SK-N-SH (cell line): ENCODE measurements around the gene KNDC1. TPM values are rescaled to one million over a fixed set of nuclear protein-coding genes. Genes with fewer than 3 reads are reported as not detected.

Source experiments
- CTCF ChIA-PET: fragments of 300-600, 350-600 bp; formaldehyde crosslinking; extraction: SDS; loops from one replicate; lab custom pipeline; 2021; lab: Yijun Ruan, JAX
- POLR2A ChIA-PET: fragments of 350-600 bp; sonication (Branson Sonifier 250); formaldehyde crosslinking; extraction: SDS; loops from one replicate; lab custom pipeline; 2020; ENCODE audit warnings: antibody characterized with exemption, inconsistent platforms; lab: Yijun Ruan, JAX
- DNase-seq: peaks from one replicate; pipeline ENCODE4 v3.0.0; 2012
- H2AFZ ChIP-seq: fragments of 200-600 bp; sonication (generic); 2 replicates; pipeline ENCODE4 v1.8.1; 2016; ENCODE audit warnings: antibody characterized with exemption, mild to moderate bottlenecking, low read depth
- H3F3A ChIP-seq: fragments of 200-600 bp; sonication (generic); replicated peaks from 2 replicates; pipeline ENCODE3; 2016; ENCODE audit warnings: antibody characterized with exemption, mild to moderate bottlenecking; ENCODE audit not compliant: insufficient read depth
- H3K27ac ChIP-seq, 2 experiments: fragments of 200-500 bp in 1 of 2; fragments of 200-600 bp in 1 of 2; sonication (Bioruptor generic) in 1 of 2; sonication (generic), shearing (Covaris generic) in 1 of 2; 2 replicates each; pipeline versions ENCODE4 v1.5.1 to v1.6.1; 2014 to 2016; ENCODE audit warnings: low read depth in 2 of 2, inconsistent platforms in 1 of 2, low read length in 1 of 2, mild to moderate bottlenecking in 1 of 2, mixed read lengths in 1 of 2
- H3K27me3 ChIP-seq: fragments of 200-600 bp; sonication (generic), shearing (Covaris generic); 2 replicates; pipeline ENCODE4 v1.6.1; 2016; ENCODE audit warnings: mixed run types; ENCODE audit not compliant: insufficient read depth
- H3K36me3 ChIP-seq, 2 experiments: fragments of 200-500 bp in 1 of 2; fragments of 200-600 bp in 1 of 2; sonication (Bioruptor generic) in 1 of 2; sonication (generic) in 1 of 2; replicated peaks in 1 of 2; 2 replicates each; pipeline versions ENCODE3 to v1.5.1; 2014 to 2016; ENCODE audit warnings: low read length in 1 of 2, mild to moderate bottlenecking in 1 of 2; ENCODE audit not compliant: insufficient read depth in 2 of 2, control insufficient read depth in 1 of 2
- H3K4me1 ChIP-seq, 2 experiments: fragments of 200-500 bp in 1 of 2; fragments of 200-600 bp in 1 of 2; sonication (Bioruptor generic) in 1 of 2; sonication (generic), shearing (Covaris generic) in 1 of 2; 2 replicates each; pipeline versions ENCODE4 v1.5.1 to v1.6.1; 2014 to 2016; ENCODE audit warnings: low read depth in 1 of 2, low read length in 1 of 2, mixed run types in 1 of 2; ENCODE audit not compliant: insufficient read depth in 2 of 2, control insufficient read depth in 1 of 2
- H3K4me2 ChIP-seq: fragments of 200-600 bp; sonication (generic), shearing (Covaris generic); 2 replicates; pipeline ENCODE4 v1.6.1; 2017; ENCODE audit warnings: mixed run types
- H3K4me3 ChIP-seq, 2 experiments: fragments of 200-500 bp in 1 of 2; fragments of 200-600 bp in 1 of 2; sonication (Bioruptor generic) in 1 of 2; sonication (generic), shearing (Covaris generic) in 1 of 2; 2 replicates each; pipeline versions ENCODE4 v1.5.1 to v1.8.1; 2014 to 2016; ENCODE audit warnings: low read depth in 2 of 2, inconsistent platforms in 1 of 2, low read length in 1 of 2, mild to moderate bottlenecking in 1 of 2, mixed read lengths in 1 of 2, moderate library complexity in 1 of 2
- H3K79me2 ChIP-seq: fragments of 200-600 bp; sonication (generic); 2 replicates; pipeline ENCODE4 v1.8.1; 2017; ENCODE audit warnings: mild to moderate bottlenecking; ENCODE audit not compliant: insufficient read depth
- H3K9ac ChIP-seq: fragments of 200-600 bp; sonication (generic); 2 replicates; pipeline ENCODE4 v1.6.1; 2017; ENCODE audit warnings: mixed run types
- H3K9me2 ChIP-seq: fragments of 200-600 bp; sonication (generic); 2 replicates; pipeline ENCODE4 v1.6.1; 2017; ENCODE audit warnings: mixed run types
- H3K9me3 ChIP-seq: fragments of 200-600 bp; sonication (generic); 2 replicates; pipeline ENCODE4 v1.6.1; 2017; ENCODE audit warnings: mixed run types, mild to moderate bottlenecking, moderate library complexity
- H4K20me1 ChIP-seq: fragments of 200-600 bp; sonication (generic); 2 replicates; pipeline ENCODE4 v1.6.1; 2017; ENCODE audit warnings: mild to moderate bottlenecking, mixed run types; ENCODE audit not compliant: insufficient read depth
- CTCF ChIP-seq: fragments of 200-600 bp; sonication (generic); IDR thresholded peaks from 2 replicates; pipeline ENCODE4 v1.6.1; 2017; ENCODE audit warnings: antibody characterized with exemption, mild to moderate bottlenecking, moderate library complexity
- ELF1 ChIP-seq: IDR thresholded peaks from 2 replicates; pipeline ENCODE4 v1.4.0; 2012
- EZH2phosphoT487 ChIP-seq: fragments of 200-600 bp; sonication (generic); IDR thresholded peaks from 2 replicates; pipeline ENCODE4 v1.6.1; 2017; ENCODE audit warnings: low read depth, mixed run types, mild to moderate bottlenecking, antibody characterized with exemption, moderate library complexity, borderline replicate concordance
- FOSL2 ChIP-seq: IDR thresholded peaks from 2 replicates; pipeline ENCODE4 v1.4.0; 2012; ENCODE audit warnings: low read depth, mild to moderate bottlenecking, moderate library complexity, borderline replicate concordance
- FOXM1 ChIP-seq: IDR thresholded peaks from 2 replicates; pipeline ENCODE4 v1.4.0; 2012; ENCODE audit warnings: low read depth, mild to moderate bottlenecking
- GABPA ChIP-seq: IDR thresholded peaks from 2 replicates; pipeline ENCODE4 v1.4.0; 2012; ENCODE audit warnings: low read depth, mild to moderate bottlenecking
- GATA2 ChIP-seq: sonication (generic); formaldehyde crosslinking; IDR thresholded peaks from 2 replicates; pipeline ENCODE4 v1.5.0; 2020; ENCODE audit warnings: mild to moderate bottlenecking, missing genetic modification reagents
- JUND ChIP-seq: IDR thresholded peaks from 2 replicates; pipeline ENCODE4 v1.4.0; 2012
- MEF2A ChIP-seq: IDR thresholded peaks from 2 replicates; pipeline ENCODE4 v1.4.0; 2012; ENCODE audit warnings: low read depth, borderline replicate concordance
- MXI1 ChIP-seq: IDR thresholded peaks from 2 replicates; pipeline ENCODE4 v1.6.1; 2012; ENCODE audit warnings: mild to moderate bottlenecking, low read depth, low read length, improper control_type of control experiment
- NFIC ChIP-seq: IDR thresholded peaks from 2 replicates; pipeline ENCODE4 v1.4.0; 2012; ENCODE audit warnings: borderline replicate concordance
- POLR2AphosphoS5 ChIP-seq: IDR thresholded peaks from 2 replicates; pipeline ENCODE4 v1.6.1; 2012; ENCODE audit warnings: low read depth, low read length
- RCOR1 ChIP-seq: fragments of 150-350 bp; IDR thresholded peaks from 2 replicates; pipeline ENCODE4 v1.6.1; 2017; ENCODE audit warnings: antibody characterized with exemption, low read length
- REST ChIP-seq: IDR thresholded peaks from 2 replicates; pipeline ENCODE4 v1.6.1; 2012; ENCODE audit warnings: mild to moderate bottlenecking, low read depth, low read length, moderate library complexity
- RFX5 ChIP-seq: IDR thresholded peaks from 2 replicates; pipeline ENCODE4 v1.6.1; 2012; ENCODE audit warnings: mild to moderate bottlenecking, improper control_type of control experiment, low read length
- SMC3 ChIP-seq: IDR thresholded peaks from 2 replicates; pipeline ENCODE4 v1.6.1; 2012; ENCODE audit warnings: low read depth, low read length, improper control_type of control experiment
- TCF12 ChIP-seq: IDR thresholded peaks from 2 replicates; pipeline ENCODE4 v1.4.0; 2012
- TEAD4 ChIP-seq: IDR thresholded peaks from 2 replicates; pipeline ENCODE4 v1.4.0; 2012; ENCODE audit warnings: mild to moderate bottlenecking, borderline replicate concordance; ENCODE audit not compliant: insufficient read depth
- USF1 ChIP-seq: IDR thresholded peaks from 2 replicates; pipeline ENCODE4 v1.4.0; 2012; ENCODE audit warnings: low read depth, borderline replicate concordance
- YY1 ChIP-seq: IDR thresholded peaks from 2 replicates; pipeline ENCODE4 v1.4.0; 2012; ENCODE audit warnings: low read depth, mild to moderate bottlenecking
- WGBS: methylation state at CpG from one replicate; pipeline ENCODE4 v1.1.6; 2017; ENCODE audit warnings: low lambda C conversion rate; 5-methylcytosine and 5-hydroxymethylcytosine counted together
- polyA plus RNA-seq, 3 experiments: library from polyadenylated mRNA; depleted of rRNA; stranded (reverse); fragments of >200 nt; gene quantifications; 2 replicates each; pipeline ENCODE4 v1.2.3, GENCODE V29; 2012

The KNDC1 gene
- polyA plus RNA-seq, 1 of the 3 experiments (the other 2 are of a cell fraction): 1.4 TPM

- no peak overlapping the region for H3K9ac ChIP-seq
- POLR2A ChIA-PET: no interaction called here
- H3F3A ChIP-seq: no peaks in the 10 kb centered on the region
- H3K27ac ChIP-seq: no peak overlapping the region
- no peak overlapping the region for H3K4me3 ChIP-seq
- no peak overlapping the region for H3K4me2 ChIP-seq
- no peaks in the 10 kb centered on the region for H3K4me1 ChIP-seq
- no peaks in the 10 kb centered on the region for H3K79me2 ChIP-seq
- no peak overlapping the region for H2AFZ ChIP-seq
- no peaks in the 10 kb centered on the region for H4K20me1 ChIP-seq
- no peaks in the 10 kb centered on the region for H3K36me3 ChIP-seq
- TF ChIP-seq SMC3: no peak
- TF ChIP-seq RFX5: no peak
- no peak for TF ChIP-seq YY1
- no peak for TF ChIP-seq RCOR1
- no peak for TF ChIP-seq POLR2AphosphoS5
- TF ChIP-seq GATA2 (CRISPR knock-in tag): no peak
- no peak for TF ChIP-seq FOXM1
- no peak for TF ChIP-seq USF1
- no peak for TF ChIP-seq REST
- TF ChIP-seq MXI1: no peak
- TF ChIP-seq MEF2A: no peak
- no peak for TF ChIP-seq NFIC
- no peak for TF ChIP-seq TCF12
- TF ChIP-seq TEAD4: no peak
- no peak for TF ChIP-seq ELF1
- no peak for TF ChIP-seq GABPA
- TF ChIP-seq CTCF: no peak
- TF ChIP-seq EZH2phosphoT487: no peak
- TF ChIP-seq FOSL2: no peak
- no peak for TF ChIP-seq JUND
- H3K27me3 ChIP-seq: no peaks in the 10 kb centered on the region
- DNase-seq: no peak
- H3K9me3 ChIP-seq: no peaks in the 10 kb centered on the region
- CTCF ChIA-PET: interaction anchor here (3.0 kb wide), 1 partner anchor 222 kb away, joined by 6 read pairs; no protein-coding TSS in a partner anchor
- H3K9me2 ChIP-seq: no peaks in the 10 kb centered on the region
- 93% methylated on average over 19 of the region's 57 CpGs for WGBS
Observed at GRCh38 chr10:133126431-133127290, 33.4 kb upstream of the KNDC1 start.
